HG03439 (cell line): ENCODE measurements around the gene CCDC88B.

ENCODE experiments used
- ATAC-seq: cut with Tn5 transposase; IDR thresholded peaks from one replicate; pipeline ENCODE4 v1.9.1; 2021; ENCODE audit warnings: mild to moderate bottlenecking, moderate library complexity; ENCODE audit not compliant: unreplicated experiment

CCDC88B gene

GRCh38 chr11:64359712-64360445 is 19.9 kb downstream of the CCDC88B start:
- ATAC-seq: no peak

- ATAC-seq: no peak
Measured at GRCh38 chr11:64360448-64360921, 20.5 kb downstream of the CCDC88B start.

- ATAC-seq: no peak
Measured at GRCh38 chr11:64361659-64362058, 21.7 kb downstream of the CCDC88B start.

- ATAC-seq: no peak
Measured at GRCh38 chr11:64362339-64362738, 22.3 kb downstream of the CCDC88B start.

GRCh38 chr11:64364435-64364834 is 24.4 kb downstream of the CCDC88B start:
- no peak for ATAC-seq

- ATAC-seq: no peak
Measured at GRCh38 chr11:64364911-64365310, 24.9 kb downstream of the CCDC88B start.

- no peak for ATAC-seq
Measured at GRCh38 chr11:64366751-64367150, 26.7 kb downstream of the CCDC88B start.

GRCh38 chr11:64367931-64368672 is 28.1 kb downstream of the CCDC88B start:
- ATAC-seq: no peak

GRCh38 chr11:64368673-64369074 is 28.7 kb downstream of the CCDC88B start:
- no peak for ATAC-seq

GRCh38 chr11:64369440-64370421 is 29.7 kb downstream of the CCDC88B start:
- no peak for ATAC-seq

GRCh38 chr11:64371201-64371600 is 31.2 kb downstream of the CCDC88B start:
- ATAC-seq: no peak

GRCh38 chr11:64372021-64372420 is 32.0 kb downstream of the CCDC88B start:
- no peak for ATAC-seq

- ATAC-seq: no peak
Measured at GRCh38 chr11:64372802-64373597, 33.0 kb downstream of the CCDC88B start.

GRCh38 chr11:64373598-64373974 is 33.6 kb downstream of the CCDC88B start:
- no peak for ATAC-seq

GRCh38 chr11:64376071-64376470 is 36.1 kb downstream of the CCDC88B start:
- ATAC-seq: no peak

- no peak for ATAC-seq
Measured at GRCh38 chr11:64378335-64378880, 38.4 kb downstream of the CCDC88B start.

- no peak for ATAC-seq
Measured at GRCh38 chr11:64379160-64379559, 39.2 kb downstream of the CCDC88B start.

- ATAC-seq: no peak
Measured at GRCh38 chr11:64379817-64380709, 40.1 kb downstream of the CCDC88B start.

GRCh38 chr11:64381350-64381749 is 41.3 kb downstream of the CCDC88B start:
- ATAC-seq: no peak
